ENCODE measurements around the gene ARHGAP8. TPM values are rescaled to one million over a fixed set of nuclear protein-coding genes. Genes with fewer than 3 reads are reported as not detected.
A peak's percentile ranks its signal among the peaks of the same experiment; 100 is the strongest.

The ARHGAP8 gene
- total RNA-seq, 4 donors from 2014 or later, result 1.5 to 6.9 (median 4.2) TPM

DNA sequence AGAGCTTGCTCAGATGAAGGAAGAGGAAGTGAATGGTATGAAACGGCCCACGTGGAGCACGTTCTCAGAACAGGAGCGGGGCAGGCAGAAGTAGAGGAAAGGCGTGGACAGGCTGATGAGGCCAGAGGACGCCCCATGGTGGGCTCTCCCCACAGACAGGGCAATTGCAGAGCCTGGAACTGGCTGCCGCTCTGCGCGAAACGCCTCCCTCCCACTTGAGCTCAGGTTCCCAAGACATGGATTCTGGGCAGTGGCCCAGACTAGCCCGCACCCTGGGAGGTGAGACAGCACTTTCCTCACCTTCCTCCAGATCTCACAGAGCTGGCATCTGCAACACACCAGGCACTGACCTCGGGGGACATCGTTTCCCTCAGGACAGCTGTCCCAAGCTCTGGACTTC lies 139.9 kb downstream of the ARHGAP8 start:
- H3K4me1 ChIP-seq, result no peaks in the 10 kb centered on the region

DNA sequence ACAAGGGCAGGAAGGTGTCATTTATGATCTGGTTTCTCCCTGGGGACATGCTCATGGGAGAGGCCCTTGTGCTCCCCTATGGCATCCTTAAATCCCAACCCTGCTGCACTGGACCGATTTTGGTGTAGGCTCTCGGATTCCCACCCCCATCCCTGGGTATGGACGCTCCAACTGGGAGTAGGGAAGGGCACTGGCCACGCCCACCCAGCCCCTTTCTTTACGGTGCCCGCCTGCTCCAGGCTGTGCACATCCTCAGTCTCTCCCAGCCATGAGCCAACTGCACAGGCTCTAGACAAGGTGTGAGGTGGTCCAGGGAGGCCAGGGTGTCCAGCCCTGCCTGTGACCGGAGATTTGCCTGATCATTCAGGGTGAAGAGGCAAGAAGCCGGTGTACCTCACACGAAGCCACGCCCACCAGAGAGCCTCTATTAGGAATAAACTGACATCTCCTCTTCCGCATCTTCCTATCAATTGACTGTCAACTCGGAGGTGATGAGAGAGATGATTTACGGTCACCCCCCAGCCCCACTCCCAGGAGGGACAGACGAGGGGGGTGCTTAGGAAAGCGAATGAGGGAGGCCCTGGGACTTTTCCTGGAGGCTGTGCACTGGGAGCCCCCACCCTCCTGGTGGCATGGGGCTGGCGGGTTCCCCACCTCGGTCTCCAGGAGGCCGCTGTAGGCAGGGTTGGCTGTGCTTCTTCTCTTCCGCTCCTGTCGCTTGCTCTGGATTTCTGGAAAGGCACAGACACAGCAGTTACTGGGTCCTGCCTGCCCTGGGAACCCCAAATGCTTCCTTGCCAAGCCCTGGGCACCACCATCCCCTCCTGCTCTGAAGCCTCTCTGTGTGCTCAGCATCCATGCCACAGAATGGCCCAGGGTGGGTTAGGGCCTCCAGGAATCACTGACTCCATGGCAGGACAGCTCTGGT lies 140.7 kb downstream of the ARHGAP8 start:
- no peaks in the 10 kb centered on the region for H3K9me3 ChIP-seq
- no peak overlapping the region for H3K27ac ChIP-seq
- no peaks in the 10 kb centered on the region for H3K4me1 ChIP-seq
- 81% methylated on average over 17 of the region's 20 CpGs for WGBS
- no peak for TF ChIP-seq EP300 (IDR thresholded peaks at IDR 0.05)
- no peak for TF ChIP-seq POLR2A (IDR thresholded peaks at IDR 0.05)
- TF ChIP-seq POLR2AphosphoS5 (IDR thresholded peaks at IDR 0.05), result no peak
- TF ChIP-seq, protein P1, sequence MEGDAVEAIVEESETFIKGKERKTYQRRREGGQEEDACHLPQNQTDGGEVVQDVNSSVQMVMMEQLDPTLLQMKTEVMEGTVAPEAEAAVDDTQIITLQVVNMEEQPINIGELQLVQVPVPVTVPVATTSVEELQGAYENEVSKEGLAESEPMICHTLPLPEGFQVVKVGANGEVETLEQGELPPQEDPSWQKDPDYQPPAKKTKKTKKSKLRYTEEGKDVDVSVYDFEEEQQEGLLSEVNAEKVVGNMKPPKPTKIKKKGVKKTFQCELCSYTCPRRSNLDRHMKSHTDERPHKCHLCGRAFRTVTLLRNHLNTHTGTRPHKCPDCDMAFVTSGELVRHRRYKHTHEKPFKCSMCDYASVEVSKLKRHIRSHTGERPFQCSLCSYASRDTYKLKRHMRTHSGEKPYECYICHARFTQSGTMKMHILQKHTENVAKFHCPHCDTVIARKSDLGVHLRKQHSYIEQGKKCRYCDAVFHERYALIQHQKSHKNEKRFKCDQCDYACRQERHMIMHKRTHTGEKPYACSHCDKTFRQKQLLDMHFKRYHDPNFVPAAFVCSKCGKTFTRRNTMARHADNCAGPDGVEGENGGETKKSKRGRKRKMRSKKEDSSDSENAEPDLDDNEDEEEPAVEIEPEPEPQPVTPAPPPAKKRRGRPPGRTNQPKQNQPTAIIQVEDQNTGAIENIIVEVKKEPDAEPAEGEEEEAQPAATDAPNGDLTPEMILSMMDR (IDR thresholded peaks at IDR 0.05), result no peak
- no peaks in the 10 kb centered on the region for H3K36me3 ChIP-seq
- DNase-seq (ENCODE audit: low spot score in 2 of 2), result peak; percentile 38 to 41
- H3K4me3 ChIP-seq, result no peak overlapping the region
- peaks cover 21% of the 10 kb centered on the region for H3K27me3 ChIP-seq

More for the DNA sequence above, 139.9 kb downstream of the ARHGAP8 start:
- no peaks in the 10 kb centered on the region for H3K36me3 ChIP-seq
- no peak overlapping the region for H3K4me3 ChIP-seq
- DNase-seq (ENCODE audit: low spot score in 2 of 2), result peak; percentile 21 to 34
- H3K9me3 ChIP-seq, result no peaks in the 10 kb centered on the region
- WGBS, result 82% methylated on average over 12 of the region's 13 CpGs
- TF ChIP-seq POLR2AphosphoS5 (IDR thresholded peaks at IDR 0.05) (no peak), EP300 (IDR thresholded peaks at IDR 0.05) (no peak), POLR2A (IDR thresholded peaks at IDR 0.05) (no peak)
- TF ChIP-seq, protein P1 (IDR thresholded peaks at IDR 0.05), result no peak
- H3K27me3 ChIP-seq, result peaks cover 21% of the 10 kb centered on the region
- H3K27ac ChIP-seq, result no peak overlapping the region

DNA sequence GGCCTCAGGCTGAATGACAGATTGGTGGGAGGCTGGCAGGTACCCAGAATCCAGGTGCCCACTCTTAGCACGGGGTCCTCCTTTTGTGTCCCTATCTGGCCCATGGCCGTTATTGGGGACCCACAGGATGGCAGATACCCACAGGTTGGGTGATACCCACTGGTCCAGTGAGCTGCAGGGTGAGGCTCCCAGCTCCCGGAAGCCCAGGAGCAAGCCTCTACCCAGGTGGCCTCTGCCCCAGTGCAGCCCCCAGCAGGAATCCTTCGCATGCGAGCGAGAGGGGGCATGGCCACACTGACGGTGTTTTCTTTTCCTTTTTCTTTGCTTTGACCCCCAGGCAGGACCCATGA lies 141.3 kb downstream of the ARHGAP8 start:
- Histone ChIP-seq H3K27ac (no peak overlapping the region), H3K27me3 (peaks cover 21% of the 10 kb centered on the region), H3K4me3 (no peak overlapping the region), H3K36me3 (no peaks in the 10 kb centered on the region), H3K9me3 (no peaks in the 10 kb centered on the region), H3K4me1 (no peaks in the 10 kb centered on the region)
- TF ChIP-seq POLR2AphosphoS5 (IDR thresholded peaks at IDR 0.05), result no peak
- no peak for TF ChIP-seq POLR2A (IDR thresholded peaks at IDR 0.05)
- TF ChIP-seq, protein P1 (IDR thresholded peaks at IDR 0.05), result no peak
- TF ChIP-seq EP300 (IDR thresholded peaks at IDR 0.05), result no peak
- DNase-seq (ENCODE audit: low spot score in 2 of 2), result peak; percentile 27 to 32
- WGBS, result 59% methylated on average over 7 of the region's 7 CpGs

DNA sequence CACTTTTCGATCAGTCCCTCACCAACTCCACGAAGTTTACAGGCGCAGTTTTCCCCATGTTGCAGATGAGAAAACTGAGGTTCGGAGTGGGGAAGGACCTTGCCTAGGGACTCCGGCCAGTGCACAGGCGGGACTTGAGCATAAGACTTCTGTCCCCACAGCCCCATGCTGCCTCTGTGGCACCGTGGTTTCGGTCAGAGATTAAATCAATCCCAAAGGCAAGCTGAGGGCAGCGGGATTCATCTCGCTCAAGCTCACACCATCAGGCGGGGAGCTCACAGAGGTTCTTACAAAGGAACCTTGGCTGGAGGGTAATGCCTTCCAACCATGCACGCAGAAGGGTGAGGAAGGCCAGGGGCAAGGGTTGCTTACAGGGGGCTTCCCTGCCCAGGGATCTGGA lies 141.9 kb downstream of the ARHGAP8 start:
- no peak overlapping the region for H3K27ac ChIP-seq
- peak; percentile 39 to 67 for DNase-seq (ENCODE audit: low spot score in 2 of 2)
- TF ChIP-seq, protein P1 (IDR thresholded peaks at IDR 0.05), result no peak
- no peak for TF ChIP-seq POLR2AphosphoS5 (IDR thresholded peaks at IDR 0.05)
- TF ChIP-seq POLR2A (IDR thresholded peaks at IDR 0.05), result no peak
- TF ChIP-seq EP300 (IDR thresholded peaks at IDR 0.05), result no peak
- H3K4me3 ChIP-seq, result no peak overlapping the region
- no peaks in the 10 kb centered on the region for H3K4me1 ChIP-seq
- H3K36me3 ChIP-seq, result no peaks in the 10 kb centered on the region
- H3K9me3 ChIP-seq, result no peaks in the 10 kb centered on the region
- WGBS, result 93% methylated on average over 6 of the region's 12 CpGs
- peaks cover 21% of the 10 kb centered on the region for H3K27me3 ChIP-seq

DNA sequence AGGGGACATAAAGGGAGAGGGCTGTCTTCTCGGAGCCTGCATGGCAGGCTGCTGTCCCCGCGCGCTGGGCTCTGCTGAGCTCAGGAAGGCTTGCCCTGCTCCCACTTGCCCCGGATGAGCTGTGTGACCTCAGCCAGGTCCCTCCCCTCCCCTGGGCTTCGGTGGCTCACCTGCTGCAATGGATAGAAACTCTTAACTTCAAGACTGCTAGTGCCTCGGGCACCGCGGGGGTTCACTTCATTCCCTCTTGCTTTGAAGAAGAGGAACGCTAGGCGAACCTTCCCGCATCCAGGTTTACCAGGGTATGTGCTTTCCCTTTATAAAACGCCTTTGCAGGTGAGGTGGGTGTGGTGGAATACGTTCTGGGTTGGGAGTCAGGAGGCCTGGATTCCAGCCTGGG lies 142.4 kb downstream of the ARHGAP8 start:
- DNase-seq (ENCODE audit: low spot score in 2 of 2), result peak; percentile 41 to 73
- Histone ChIP-seq H3K4me1 (no peaks in the 10 kb centered on the region), H3K4me3 (no peak overlapping the region), H3K27ac (no peak overlapping the region), H3K9me3 (no peaks in the 10 kb centered on the region), H3K27me3 (peaks cover 21% of the 10 kb centered on the region), H3K36me3 (no peaks in the 10 kb centered on the region)
- TF ChIP-seq, protein P1 (IDR thresholded peaks at IDR 0.05), result no peak
- TF ChIP-seq EP300 (IDR thresholded peaks at IDR 0.05), result no peak
- TF ChIP-seq POLR2A (IDR thresholded peaks at IDR 0.05), result no peak
- TF ChIP-seq POLR2AphosphoS5 (IDR thresholded peaks at IDR 0.05), result no peak
- WGBS, result 65% methylated on average over 10 of the region's 14 CpGs
